ENCODE results near the gene PCED1B.

PCED1B gene, protein sequence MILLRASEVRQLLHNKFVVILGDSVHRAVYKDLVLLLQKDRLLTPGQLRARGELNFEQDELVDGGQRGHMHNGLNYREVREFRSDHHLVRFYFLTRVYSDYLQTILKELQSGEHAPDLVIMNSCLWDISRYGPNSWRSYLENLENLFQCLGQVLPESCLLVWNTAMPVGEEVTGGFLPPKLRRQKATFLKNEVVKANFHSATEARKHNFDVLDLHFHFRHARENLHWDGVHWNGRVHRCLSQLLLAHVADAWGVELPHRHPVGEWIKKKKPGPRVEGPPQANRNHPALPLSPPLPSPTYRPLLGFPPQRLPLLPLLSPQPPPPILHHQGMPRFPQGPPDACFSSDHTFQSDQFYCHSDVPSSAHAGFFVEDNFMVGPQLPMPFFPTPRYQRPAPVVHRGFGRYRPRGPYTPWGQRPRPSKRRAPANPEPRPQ

DNA sequence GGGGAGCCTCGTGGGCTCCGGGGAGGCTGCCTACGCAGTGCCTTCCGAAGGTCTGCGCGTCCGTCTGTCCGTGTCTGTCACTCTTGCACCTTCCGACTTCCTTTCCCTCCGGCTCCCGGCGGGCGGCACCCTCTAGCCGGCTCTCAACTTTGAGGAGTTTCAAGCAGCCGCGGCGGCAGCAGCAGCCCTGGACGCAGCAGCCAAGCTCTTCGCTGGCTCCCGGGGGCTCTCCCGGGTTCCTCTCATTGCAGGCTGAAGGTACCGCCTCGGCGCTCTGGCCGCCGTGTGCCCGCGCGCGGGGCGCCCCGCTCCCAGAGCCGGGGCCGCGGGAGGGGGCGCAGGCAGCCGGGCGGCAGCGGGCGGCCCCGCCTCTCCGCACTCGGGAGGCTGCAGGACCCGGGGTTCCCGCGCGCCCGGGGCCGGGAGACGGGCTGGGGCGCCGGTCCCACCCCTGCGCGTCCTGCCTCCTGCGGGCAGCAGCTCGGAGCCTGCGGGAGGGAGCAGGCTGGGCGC is at the start of gene PCED1B, which contains the start of gene AMIGO2:
TSS of gene PCED1B (plus strand) at position 154 of the 513 bp plus-strand sequence. CDS start 155,443 bp downstream, outside the sequence.
TSS of gene AMIGO2 (minus strand) at position 492 of the 513 bp plus-strand sequence. CDS start 957 bp downstream, outside the sequence.
- TF ChIP-seq, protein P1, sequence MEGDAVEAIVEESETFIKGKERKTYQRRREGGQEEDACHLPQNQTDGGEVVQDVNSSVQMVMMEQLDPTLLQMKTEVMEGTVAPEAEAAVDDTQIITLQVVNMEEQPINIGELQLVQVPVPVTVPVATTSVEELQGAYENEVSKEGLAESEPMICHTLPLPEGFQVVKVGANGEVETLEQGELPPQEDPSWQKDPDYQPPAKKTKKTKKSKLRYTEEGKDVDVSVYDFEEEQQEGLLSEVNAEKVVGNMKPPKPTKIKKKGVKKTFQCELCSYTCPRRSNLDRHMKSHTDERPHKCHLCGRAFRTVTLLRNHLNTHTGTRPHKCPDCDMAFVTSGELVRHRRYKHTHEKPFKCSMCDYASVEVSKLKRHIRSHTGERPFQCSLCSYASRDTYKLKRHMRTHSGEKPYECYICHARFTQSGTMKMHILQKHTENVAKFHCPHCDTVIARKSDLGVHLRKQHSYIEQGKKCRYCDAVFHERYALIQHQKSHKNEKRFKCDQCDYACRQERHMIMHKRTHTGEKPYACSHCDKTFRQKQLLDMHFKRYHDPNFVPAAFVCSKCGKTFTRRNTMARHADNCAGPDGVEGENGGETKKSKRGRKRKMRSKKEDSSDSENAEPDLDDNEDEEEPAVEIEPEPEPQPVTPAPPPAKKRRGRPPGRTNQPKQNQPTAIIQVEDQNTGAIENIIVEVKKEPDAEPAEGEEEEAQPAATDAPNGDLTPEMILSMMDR (IDR thresholded peaks at IDR 0.05; ENCODE audit: low read length, missing control alignments), result peak; percentile 43
- DNase-seq (ENCODE audit: low read depth), result peak; percentile 84
- H3K4me3 ChIP-seq (replicated peaks; ENCODE audit: low read depth, low read length), result peak within 1 kb of the TSS; percentile 94

DNA sequence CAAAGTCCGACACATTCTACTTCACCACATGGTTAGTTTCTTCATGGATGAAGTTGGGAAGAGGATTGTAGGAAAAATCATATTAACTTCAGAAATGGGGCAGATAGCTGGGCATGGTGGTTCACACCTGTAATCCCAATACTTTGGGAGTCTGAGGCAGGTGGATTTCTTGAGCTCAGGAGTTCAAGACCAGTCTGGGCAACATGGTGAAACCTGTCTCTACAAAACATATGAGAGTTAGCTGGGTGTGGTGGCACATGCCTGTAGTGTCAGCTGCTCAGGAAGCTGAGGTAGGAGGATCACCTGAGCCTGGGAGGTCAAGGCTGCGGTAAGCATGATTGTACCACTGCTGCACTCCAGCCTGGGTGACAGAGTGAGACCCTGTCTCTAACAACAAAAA is 49.5 kb upstream of the PCED1B start:
- TF ChIP-seq, protein P1 (IDR thresholded peaks at IDR 0.05; ENCODE audit: low read length, missing control alignments), result no peak
- DNase-seq (ENCODE audit: low read depth), result no peak
- no peak overlapping the region for H3K4me3 ChIP-seq (replicated peaks; ENCODE audit: low read depth, low read length)

GRCh38 chr12:47032644-47033043 is 46.8 kb upstream of the PCED1B start:
- peak; percentile 87 for DNase-seq (ENCODE audit: low read depth)
- TF ChIP-seq, protein P1 (IDR thresholded peaks at IDR 0.05; ENCODE audit: low read length, missing control alignments), result peak; percentile 47
- no peak overlapping the region for H3K4me3 ChIP-seq (replicated peaks; ENCODE audit: low read depth, low read length)

DNA sequence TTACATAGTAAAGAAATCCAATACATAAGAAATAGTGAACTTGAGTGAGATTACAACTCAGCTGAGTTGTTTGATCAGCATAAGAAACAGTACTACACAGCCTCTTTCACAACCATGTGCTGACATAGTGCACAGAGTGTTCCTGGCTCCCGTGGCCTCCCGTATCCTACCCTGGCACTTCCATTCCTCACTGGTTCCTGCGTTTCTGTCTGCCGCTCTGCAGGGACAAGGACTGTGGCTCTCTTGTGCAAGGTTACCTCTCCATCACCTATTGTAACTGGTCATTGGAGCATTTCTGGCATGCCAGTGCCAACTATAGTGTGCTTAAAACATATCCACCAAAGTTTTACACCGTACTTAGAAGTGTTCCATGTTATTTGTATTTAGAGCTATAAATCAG is 46.3 kb upstream of the PCED1B start:
- DNase-seq (ENCODE audit: low read depth), result peak; percentile 61
- H3K4me3 ChIP-seq (replicated peaks; ENCODE audit: low read depth, low read length), result no peak overlapping the region
- TF ChIP-seq, protein P1 (IDR thresholded peaks at IDR 0.05; ENCODE audit: low read length, missing control alignments), result no peak

GRCh38 chr12:47033789-47034555 is 45.4 kb upstream of the PCED1B start:
- DNase-seq (ENCODE audit: low read depth), result peak; percentile 48
- no peak overlapping the region for H3K4me3 ChIP-seq (replicated peaks; ENCODE audit: low read depth, low read length)
- TF ChIP-seq, protein P1 (IDR thresholded peaks at IDR 0.05; ENCODE audit: low read length, missing control alignments), result no peak

DNA sequence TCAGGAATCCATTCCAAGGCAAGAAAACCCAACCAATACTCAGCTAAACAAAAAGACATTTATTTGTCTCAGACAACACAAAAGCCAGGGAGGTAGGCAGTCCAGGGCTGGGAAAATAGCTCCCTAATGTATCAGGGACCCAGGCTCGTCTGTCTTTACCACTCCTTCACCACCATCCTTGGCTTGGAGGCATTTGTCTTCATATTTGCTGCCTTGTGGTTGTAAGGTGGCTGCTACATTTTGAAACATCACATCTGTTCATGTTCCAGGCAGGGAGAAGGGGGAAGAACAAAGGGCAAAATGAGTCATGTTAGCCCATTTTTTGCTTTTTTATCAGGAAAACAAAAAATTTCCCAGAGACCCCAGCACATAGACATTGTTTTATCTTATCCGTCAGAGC is 44.8 kb upstream of the PCED1B start:
- no peak overlapping the region for H3K4me3 ChIP-seq (replicated peaks; ENCODE audit: low read depth, low read length)
- DNase-seq (ENCODE audit: low read depth), result peak; percentile 82
- TF ChIP-seq, protein P1 (IDR thresholded peaks at IDR 0.05; ENCODE audit: low read length, missing control alignments), result no peak

Measured in fibroblast of pulmonary artery (primary cell).